ENCODE results near the gene SMYD3.

SMYD3 gene

DNA sequence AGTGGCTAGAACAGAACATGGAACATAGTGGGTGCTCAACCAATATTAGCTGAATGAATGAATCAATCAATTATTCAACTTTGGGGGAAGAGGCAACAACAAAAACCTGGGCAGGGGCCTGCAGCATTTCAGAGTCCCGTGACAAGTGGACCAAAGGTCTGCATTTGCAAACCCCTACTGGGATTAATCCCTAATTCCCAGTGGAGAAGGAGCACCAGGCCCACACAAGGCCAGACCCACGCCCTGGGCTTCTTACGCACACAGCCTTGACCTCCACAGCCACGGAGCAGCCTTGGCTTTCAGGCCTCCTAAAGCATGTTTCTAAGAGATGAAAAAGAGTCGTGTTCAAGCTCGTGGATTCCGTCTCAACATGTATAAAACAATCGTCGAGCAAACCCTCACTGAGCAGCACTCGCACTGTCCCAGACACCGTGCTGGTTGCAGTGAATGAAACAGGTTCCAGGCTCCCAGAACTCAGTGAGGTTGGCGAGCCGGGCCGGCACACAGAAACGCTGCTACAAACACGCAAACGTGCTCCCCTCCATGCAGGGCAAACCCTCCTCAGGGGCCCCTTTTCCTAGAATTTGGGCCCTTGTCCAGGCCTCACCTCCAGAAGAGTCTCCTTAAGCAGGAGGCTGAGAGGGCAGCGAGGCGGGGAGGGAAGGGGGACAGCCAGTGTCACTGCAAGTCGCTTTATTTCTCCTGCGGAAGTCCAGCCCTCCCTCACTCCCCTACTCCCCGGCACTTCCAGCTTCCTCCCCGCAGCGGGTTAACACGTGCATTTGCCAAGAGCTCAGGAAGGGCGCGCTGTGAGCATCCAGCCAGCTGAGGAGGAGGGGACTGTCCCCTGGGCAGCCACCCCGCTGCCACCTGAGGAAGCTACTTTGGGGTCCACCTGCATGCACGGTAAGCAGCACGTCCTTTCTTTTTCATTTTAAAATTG lies 795.8 kb downstream of the SMYD3 start:
- no peak for TF ChIP-seq FOXP2 (optimal IDR thresholded peaks at IDR 0.05; ENCODE audit: borderline replicate concordance, extremely low read depth, extremely low read length, insufficient read depth)
- TF ChIP-seq, protein P1, sequence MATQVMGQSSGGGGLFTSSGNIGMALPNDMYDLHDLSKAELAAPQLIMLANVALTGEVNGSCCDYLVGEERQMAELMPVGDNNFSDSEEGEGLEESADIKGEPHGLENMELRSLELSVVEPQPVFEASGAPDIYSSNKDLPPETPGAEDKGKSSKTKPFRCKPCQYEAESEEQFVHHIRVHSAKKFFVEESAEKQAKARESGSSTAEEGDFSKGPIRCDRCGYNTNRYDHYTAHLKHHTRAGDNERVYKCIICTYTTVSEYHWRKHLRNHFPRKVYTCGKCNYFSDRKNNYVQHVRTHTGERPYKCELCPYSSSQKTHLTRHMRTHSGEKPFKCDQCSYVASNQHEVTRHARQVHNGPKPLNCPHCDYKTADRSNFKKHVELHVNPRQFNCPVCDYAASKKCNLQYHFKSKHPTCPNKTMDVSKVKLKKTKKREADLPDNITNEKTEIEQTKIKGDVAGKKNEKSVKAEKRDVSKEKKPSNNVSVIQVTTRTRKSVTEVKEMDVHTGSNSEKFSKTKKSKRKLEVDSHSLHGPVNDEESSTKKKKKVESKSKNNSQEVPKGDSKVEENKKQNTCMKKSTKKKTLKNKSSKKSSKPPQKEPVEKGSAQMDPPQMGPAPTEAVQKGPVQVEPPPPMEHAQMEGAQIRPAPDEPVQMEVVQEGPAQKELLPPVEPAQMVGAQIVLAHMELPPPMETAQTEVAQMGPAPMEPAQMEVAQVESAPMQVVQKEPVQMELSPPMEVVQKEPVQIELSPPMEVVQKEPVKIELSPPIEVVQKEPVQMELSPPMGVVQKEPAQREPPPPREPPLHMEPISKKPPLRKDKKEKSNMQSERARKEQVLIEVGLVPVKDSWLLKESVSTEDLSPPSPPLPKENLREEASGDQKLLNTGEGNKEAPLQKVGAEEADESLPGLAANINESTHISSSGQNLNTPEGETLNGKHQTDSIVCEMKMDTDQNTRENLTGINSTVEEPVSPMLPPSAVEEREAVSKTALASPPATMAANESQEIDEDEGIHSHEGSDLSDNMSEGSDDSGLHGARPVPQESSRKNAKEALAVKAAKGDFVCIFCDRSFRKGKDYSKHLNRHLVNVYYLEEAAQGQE (IDR thresholded peaks at IDR 0.05; ENCODE audit: insufficient read depth in 1 of 2, low read depth in 2 of 2, low read length in 2 of 2), result no peak
- no peak for TF ChIP-seq TAF1 (IDR thresholded peaks at IDR 0.05; ENCODE audit: borderline replicate concordance, insufficient read depth, low read length)
- no peak for TF ChIP-seq SIN3A (IDR thresholded peaks at IDR 0.05; ENCODE audit: borderline replicate concordance, insufficient read depth, low read length)
- no peak for TF ChIP-seq POLR2AphosphoS5 (IDR thresholded peaks at IDR 0.05; ENCODE audit: low read depth, low read length)

GRCh38 chr1:245707941-245708340 lies 799.1 kb downstream of the SMYD3 start:
- TF ChIP-seq, protein P1 (IDR thresholded peaks at IDR 0.05; ENCODE audit: insufficient read depth in 1 of 2, low read depth in 2 of 2, low read length in 2 of 2), result no peak
- TF ChIP-seq TAF1 (IDR thresholded peaks at IDR 0.05; ENCODE audit: borderline replicate concordance, insufficient read depth, low read length), result no peak
- no peak for TF ChIP-seq FOXP2 (optimal IDR thresholded peaks at IDR 0.05; ENCODE audit: borderline replicate concordance, extremely low read depth, extremely low read length, insufficient read depth)
- TF ChIP-seq SIN3A (IDR thresholded peaks at IDR 0.05; ENCODE audit: borderline replicate concordance, insufficient read depth, low read length), result no peak
- TF ChIP-seq POLR2AphosphoS5 (IDR thresholded peaks at IDR 0.05; ENCODE audit: low read depth, low read length), result no peak

GRCh38 chr1:245704765-245705164 lies 802.3 kb downstream of the SMYD3 start:
- TF ChIP-seq FOXP2 (optimal IDR thresholded peaks at IDR 0.05; ENCODE audit: borderline replicate concordance, extremely low read depth, extremely low read length, insufficient read depth) (no peak), TAF1 (IDR thresholded peaks at IDR 0.05; ENCODE audit: borderline replicate concordance, insufficient read depth, low read length) (no peak), SIN3A (IDR thresholded peaks at IDR 0.05; ENCODE audit: borderline replicate concordance, insufficient read depth, low read length) (no peak), POLR2AphosphoS5 (IDR thresholded peaks at IDR 0.05; ENCODE audit: low read depth, low read length) (no peak)
- TF ChIP-seq, protein P1 (IDR thresholded peaks at IDR 0.05; ENCODE audit: insufficient read depth in 1 of 2, low read depth in 2 of 2, low read length in 2 of 2), result no peak

GRCh38 chr1:245704341-245704740 lies 802.7 kb downstream of the SMYD3 start:
- TF ChIP-seq POLR2AphosphoS5 (IDR thresholded peaks at IDR 0.05; ENCODE audit: low read depth, low read length), result no peak
- TF ChIP-seq, protein P1 (IDR thresholded peaks at IDR 0.05; ENCODE audit: insufficient read depth in 1 of 2, low read depth in 2 of 2, low read length in 2 of 2), result no peak
- no peak for TF ChIP-seq TAF1 (IDR thresholded peaks at IDR 0.05; ENCODE audit: borderline replicate concordance, insufficient read depth, low read length)
- TF ChIP-seq FOXP2 (optimal IDR thresholded peaks at IDR 0.05; ENCODE audit: borderline replicate concordance, extremely low read depth, extremely low read length, insufficient read depth), result no peak
- no peak for TF ChIP-seq SIN3A (IDR thresholded peaks at IDR 0.05; ENCODE audit: borderline replicate concordance, insufficient read depth, low read length)
